ENCODE data around the gene NFIC.
"Not testable (repeated sequence)": the region's sequence is repeated elsewhere in the genome, so short reads cannot be mapped to it uniquely, and the experiment has no call there.

NFIC gene

GRCh38 chr19:3426433-3426832 is 60.0 kb downstream of the NFIC start:
- no peak for DNase-seq

DNA sequence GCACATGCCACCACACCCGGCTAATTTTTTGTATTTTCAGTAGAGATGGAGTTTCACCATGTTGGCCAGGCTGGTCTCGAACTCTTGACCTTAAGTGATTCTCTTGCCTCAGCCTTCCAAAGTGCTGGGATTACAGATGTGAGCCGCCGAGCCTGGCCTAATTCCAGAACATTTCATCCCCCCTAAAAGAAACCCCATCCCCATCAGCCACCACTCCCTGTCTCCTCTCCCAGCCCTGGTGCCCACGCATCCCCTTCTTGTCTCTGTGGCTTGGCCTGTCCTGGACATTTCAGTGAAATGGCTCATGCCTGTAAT is 63.9 kb downstream of the NFIC start:
- DNase-seq, result not testable (repeated sequence)

DNA sequence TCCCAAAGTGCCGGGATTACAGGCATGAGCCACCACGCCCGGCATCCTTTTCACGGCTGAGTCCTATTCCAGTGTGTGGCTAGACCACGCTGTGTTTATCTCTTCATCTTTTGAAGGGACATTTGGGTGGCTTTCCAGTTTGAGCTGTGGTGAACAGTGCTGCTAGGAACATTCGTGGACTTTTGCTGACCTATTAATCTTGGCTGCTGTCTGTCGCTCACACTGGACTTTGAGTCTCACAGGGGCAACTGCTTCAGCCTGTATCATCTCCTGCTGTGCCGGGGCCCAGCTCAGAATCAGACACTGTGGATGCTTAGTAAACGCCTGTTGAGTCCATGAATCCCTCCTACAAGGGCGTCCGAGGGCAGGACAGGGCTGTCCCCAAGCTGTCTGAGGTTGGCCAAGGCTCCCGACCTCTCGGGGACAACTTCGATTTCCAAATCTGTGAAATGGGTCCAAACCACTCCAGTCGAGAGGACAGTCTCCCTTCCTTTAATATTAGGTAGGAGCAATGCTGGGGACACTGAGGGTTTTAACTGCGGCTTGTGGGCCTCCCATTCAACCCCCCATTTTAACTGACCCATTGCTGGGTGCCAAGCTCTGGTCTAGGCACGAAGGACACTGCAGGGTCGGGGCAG is 65.5 kb downstream of the NFIC start:
- no peak for DNase-seq

DNA sequence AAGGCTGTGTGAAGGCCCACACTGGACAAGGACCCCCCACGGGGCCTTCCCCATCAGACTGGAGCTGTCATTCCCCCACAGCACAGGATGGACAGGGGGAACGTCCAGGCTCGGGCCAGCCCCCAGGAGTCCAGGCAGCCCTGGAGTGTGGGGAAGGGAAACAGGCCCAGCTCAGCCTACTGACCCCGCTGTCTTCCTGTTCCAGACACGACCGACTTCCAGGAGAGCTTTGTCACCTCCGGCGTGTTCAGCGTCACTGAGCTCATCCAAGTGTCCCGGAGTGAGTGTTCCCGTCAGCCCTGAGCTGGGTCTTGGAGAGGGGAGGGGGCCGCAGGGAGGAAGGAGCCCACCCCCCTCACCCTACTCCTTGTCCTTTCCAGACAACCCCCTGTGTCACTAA is 66.9 kb downstream of the NFIC start:
- no peak for DNase-seq

- no peak for DNase-seq
Measured at GRCh38 chr19:3433805-3434540, 67.6 kb downstream of the NFIC start.

DNA sequence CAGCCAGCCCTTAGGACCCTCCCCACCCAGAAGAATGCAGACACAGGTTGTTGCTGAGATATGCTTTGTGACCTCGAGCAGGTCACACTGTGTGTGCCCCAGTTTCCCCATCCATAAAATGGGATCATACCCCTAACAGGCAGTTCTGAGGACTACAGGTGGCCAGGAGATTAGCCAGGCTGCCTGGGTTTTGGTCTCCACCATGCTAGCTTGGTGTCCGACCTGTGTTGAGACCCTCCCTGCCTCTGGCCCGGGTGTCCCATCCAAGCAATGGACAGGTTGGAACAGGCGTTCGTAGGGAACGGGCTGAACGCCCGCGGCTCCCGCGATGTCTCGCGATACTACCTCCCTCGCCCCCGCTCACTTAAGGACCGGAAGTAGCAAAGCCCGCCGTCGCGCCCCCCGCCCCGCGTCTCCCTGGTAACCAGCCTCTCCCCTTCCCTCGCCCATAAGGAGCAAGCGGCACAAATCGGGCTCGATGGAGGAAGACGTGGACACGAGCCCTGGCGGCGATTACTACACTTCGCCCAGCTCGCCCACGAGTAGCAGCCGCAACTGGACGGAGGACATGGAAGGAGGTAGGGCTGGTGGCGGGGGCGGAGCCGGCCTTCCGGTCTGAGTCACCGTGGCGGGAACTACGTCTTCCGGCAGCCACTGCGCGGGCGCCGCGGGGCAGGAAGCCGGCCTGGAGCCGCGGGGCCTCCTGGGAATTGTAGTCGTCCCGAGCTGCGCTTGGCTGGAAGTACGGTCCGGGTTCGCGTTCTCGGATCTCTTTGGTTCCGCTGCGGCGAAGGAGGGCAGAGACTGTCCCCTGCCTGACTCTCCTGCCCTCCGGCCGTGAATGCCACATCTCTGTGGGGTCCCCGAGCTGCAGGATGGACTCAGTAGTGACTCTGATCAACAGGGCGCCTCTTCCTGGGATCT is 68.5 kb downstream of the NFIC start:
- DNase-seq, result peak; percentile 86 to 98 (median 93)

DNA sequence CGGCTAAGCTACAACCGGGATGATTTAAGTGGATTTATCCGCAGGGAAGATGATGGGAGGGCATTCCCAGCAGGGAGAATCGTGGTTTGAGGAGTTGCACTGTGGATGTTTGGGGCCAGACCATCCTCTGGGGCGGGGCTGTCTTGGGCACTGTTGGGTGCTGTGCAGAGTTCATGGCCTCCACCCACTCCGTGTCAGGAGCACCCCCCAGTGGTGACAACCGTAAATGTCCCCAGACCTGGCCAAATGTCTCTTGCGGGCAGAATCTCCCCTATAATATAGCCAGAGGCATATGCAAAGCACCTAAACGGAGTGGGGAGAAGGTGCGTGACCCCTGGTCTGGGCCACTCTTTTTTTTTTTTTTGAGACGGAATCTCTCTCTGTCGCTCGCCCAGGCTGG is 73.7 kb downstream of the NFIC start:
- DNase-seq, result peak in 4 of 5 experiments; percentile 18 to 58 (median 46)

- no peak for DNase-seq
Measured at GRCh38 chr19:3441089-3441985, 75.0 kb downstream of the NFIC start.

GRCh38 chr19:3441986-3442329 is 75.6 kb downstream of the NFIC start:
- no peak for DNase-seq

- DNase-seq, result no peak
Measured at GRCh38 chr19:3442487-3443071, 76.2 kb downstream of the NFIC start.

DNA sequence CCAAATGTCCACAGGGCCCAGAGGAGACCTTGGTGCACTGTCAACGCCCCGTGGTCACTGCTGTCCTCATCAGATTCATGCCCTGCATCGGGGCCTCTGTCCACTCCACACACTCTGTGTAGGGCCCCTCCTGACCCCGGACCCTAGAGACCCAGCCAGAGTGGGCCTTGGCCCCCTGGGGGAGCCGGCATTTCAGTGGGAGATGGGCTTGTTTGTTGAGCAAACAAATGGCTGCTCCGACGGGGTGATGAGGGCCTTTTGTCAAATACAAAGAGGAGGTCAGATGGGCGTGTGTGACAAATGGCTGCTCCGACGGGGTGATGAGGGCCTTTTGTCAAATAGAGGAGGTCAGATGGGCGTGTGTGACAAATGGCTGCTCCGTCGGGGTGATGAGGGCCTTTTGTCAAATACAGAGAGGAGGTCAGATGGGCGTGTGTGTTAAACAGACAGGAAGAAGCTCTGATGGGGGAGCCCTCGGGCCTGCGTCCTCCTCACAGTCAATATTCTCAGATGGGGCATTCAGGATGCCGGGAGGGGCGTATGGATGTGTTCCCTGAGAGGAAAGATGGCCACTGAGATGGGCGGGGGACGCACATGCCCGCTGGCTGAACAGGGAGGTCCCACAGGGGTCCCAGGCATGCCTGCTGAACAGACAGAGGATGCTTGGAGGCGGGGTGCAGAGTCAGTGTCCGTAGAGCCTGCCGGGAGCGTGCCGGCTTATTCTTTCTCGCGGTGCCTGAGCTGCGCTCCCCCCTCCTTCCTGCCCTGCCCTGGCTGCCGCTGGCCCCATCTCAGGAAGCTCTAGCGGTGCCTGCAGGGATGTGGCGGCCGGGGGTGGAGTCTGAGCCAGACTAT is 77.7 kb downstream of the NFIC start:
- DNase-seq, result no peak

- DNase-seq, result no peak
Measured at GRCh38 chr19:3444695-3445234, 78.4 kb downstream of the NFIC start.

- DNase-seq, result not testable (repeated sequence)
Measured at GRCh38 chr19:3446657-3447056, 80.3 kb downstream of the NFIC start.

DNA sequence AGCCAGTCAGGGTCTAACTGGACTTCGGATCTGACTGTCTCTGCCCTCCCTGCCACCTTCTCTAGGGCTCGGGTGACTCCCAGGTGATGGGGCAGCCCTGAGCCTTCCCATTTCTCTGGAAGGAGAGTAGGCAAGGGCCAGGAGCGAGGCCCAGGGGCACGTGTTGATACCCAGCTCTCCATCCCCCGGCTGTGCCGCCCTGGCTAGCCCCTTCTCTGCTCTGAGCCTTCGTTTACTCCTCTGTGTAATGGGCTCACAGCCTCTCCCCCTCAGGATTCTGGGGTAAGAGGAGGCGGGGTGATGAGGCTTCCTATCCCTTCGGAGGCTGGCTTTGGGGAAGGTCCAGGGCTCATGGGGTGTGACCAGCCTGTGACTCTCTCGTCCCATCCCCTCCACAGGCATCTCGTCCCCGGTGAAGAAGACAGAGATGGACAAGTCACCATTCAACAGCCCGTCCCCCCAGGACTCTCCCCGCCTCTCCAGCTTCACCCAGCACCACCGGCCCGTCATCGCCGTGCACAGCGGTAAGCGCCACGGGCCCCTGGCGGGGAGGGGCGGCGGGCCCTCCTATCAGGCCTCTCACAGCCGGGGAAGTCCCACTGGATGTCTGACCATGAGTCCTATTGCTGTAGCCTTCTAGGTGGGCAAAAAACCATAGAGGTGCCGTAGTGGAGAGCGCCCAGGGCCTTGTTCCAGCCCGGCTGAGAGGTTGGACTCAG is 82.4 kb downstream of the NFIC start:
- no peak for DNase-seq

- DNase-seq, result no peak
Measured at GRCh38 chr19:3450796-3451411, 84.5 kb downstream of the NFIC start.

DNA sequence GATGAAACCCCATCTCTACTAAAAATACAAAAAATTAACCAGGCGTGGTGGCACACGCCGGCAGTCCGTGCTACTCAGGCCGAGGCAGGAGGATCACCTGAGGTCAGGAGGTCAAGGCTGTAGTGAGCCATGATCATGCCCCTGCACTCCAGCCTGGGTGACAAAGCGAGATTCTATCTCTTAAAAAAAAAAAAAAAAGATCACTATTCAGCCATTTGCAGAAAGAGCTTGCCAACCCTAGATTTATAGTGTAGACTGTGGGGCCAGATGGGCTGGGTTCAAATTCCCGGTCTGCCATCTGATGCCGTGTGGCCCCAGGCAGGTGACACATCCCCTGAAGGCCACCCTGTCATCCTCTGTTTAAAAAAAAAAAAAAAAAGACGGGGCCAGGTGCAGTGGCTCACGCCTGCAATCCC is 85.1 kb downstream of the NFIC start:
- no peak for DNase-seq

- no peak for DNase-seq
Measured at GRCh38 chr19:3452171-3452941, 86.0 kb downstream of the NFIC start.

DNA sequence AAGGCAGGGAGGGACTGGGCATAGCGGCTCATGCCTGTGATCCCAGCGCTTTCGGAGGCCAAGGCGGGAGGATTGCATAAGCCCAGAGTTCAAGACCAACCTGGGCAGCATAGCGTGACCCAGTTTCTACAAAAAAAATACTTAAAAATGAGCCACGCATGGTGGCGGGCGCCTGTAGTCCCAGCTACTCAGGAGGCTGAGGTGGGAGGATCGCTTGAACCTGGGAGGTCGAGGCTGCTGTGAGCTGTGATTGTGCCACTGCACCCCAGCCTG is 86.5 kb downstream of the NFIC start:
- DNase-seq, result not testable (repeated sequence)

- no peak for DNase-seq
Measured at GRCh38 chr19:3453840-3454239, 87.5 kb downstream of the NFIC start.
